Breast epithelium (tissue), 3 donors: Measurements from ENCODE around the gene AOAH.

Experiments
- CTCF ChIP-seq, 3 donors: fragments of 450-650 bp; IDR thresholded peaks; one replicate each; pipeline ENCODE4 v1.5.1; 2016 to 2017; ENCODE audit warnings: antibody characterized with exemption in 3 of 3, mild to moderate bottlenecking in 3 of 3, moderate library complexity in 3 of 3
- POLR2A ChIP-seq: fragments of 450-650 bp; IDR thresholded peaks from one replicate; pipeline ENCODE4 v1.6.1; 2016; ENCODE audit warnings: antibody characterized with exemption, mild to moderate bottlenecking, moderate library complexity

GRCh38 chr7:36760856-36761762, 36.8 kb upstream of the AOAH start:
- TF ChIP-seq CTCF (IDR thresholded peaks at IDR 0.05) (no peak), POLR2A (no peak)
